NB4 (cell line): Measurements from ENCODE around the gene GAB3.

ENCODE experiments used
- DNase-seq: peaks from one replicate; pipeline ENCODE4 v3.0.0; 2010; ENCODE audit warnings: low read depth
- H3K4me3 ChIP-seq: one replicate; pipeline ENCODE4 v1.5.1; 2011; ENCODE audit warnings: mild to moderate bottlenecking, low read depth, low read length, moderate library complexity
- MYC ChIP-seq: IDR thresholded peaks from 2 replicates; pipeline ENCODE4 v1.6.1; 2011; ENCODE audit warnings: low read depth, low read length
- POLR2A ChIP-seq: IDR thresholded peaks from 2 replicates; pipeline ENCODE4 v1.6.1; 2011; ENCODE audit warnings: mild to moderate bottlenecking; ENCODE audit not compliant: insufficient read length; ENCODE audit errors: extremely low read depth
- TF ChIP-seq, protein P1 (sequence below): IDR thresholded peaks from one replicate; pipeline ENCODE4 v1.5.1; 2012; ENCODE audit warnings: low read depth, low read length
- TF ChIP-seq, protein P2 (sequence below): IDR thresholded peaks from 2 replicates; pipeline ENCODE4 v1.6.1; 2011; ENCODE audit warnings: low read depth, low read length

The GAB3 gene

DNA sequence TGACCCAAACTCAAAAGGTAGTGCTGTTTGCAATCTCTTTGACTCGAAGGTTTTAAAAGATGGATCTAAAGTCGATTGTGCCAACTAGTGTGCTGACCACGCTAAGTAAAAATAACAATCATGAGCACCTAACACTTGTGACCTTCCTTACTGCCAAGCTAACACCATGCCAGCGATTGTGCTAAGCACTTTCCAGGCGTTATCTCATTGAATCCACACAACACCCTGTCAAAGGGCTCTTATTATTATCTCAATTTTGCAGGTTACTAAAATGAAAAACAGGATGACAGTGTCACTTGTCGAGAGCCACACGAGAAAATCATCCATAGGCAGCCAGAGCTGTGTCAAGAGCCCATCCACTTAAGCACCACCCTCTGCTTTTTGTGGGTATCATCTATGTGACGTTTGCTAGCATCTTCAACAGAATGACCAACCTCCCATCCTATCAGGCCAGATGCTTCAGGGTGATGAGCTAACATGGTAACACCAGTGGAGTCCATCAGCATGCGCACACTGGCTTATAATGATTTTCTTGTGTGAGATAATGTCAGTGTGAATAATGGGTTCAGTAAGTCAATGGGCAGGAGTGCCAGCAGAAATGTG is 893 bp upstream of the GAB3 start:
- TF ChIP-seq, protein P1, sequence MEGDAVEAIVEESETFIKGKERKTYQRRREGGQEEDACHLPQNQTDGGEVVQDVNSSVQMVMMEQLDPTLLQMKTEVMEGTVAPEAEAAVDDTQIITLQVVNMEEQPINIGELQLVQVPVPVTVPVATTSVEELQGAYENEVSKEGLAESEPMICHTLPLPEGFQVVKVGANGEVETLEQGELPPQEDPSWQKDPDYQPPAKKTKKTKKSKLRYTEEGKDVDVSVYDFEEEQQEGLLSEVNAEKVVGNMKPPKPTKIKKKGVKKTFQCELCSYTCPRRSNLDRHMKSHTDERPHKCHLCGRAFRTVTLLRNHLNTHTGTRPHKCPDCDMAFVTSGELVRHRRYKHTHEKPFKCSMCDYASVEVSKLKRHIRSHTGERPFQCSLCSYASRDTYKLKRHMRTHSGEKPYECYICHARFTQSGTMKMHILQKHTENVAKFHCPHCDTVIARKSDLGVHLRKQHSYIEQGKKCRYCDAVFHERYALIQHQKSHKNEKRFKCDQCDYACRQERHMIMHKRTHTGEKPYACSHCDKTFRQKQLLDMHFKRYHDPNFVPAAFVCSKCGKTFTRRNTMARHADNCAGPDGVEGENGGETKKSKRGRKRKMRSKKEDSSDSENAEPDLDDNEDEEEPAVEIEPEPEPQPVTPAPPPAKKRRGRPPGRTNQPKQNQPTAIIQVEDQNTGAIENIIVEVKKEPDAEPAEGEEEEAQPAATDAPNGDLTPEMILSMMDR: no peak
- TF ChIP-seq POLR2A (no peak), MYC (no peak)
- TF ChIP-seq, protein P2, sequence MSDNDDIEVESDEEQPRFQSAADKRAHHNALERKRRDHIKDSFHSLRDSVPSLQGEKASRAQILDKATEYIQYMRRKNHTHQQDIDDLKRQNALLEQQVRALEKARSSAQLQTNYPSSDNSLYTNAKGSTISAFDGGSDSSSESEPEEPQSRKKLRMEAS: no peak
- DNase-seq: no peak
- peak overlapping the region; percentile 64 for H3K4me3 ChIP-seq

DNA sequence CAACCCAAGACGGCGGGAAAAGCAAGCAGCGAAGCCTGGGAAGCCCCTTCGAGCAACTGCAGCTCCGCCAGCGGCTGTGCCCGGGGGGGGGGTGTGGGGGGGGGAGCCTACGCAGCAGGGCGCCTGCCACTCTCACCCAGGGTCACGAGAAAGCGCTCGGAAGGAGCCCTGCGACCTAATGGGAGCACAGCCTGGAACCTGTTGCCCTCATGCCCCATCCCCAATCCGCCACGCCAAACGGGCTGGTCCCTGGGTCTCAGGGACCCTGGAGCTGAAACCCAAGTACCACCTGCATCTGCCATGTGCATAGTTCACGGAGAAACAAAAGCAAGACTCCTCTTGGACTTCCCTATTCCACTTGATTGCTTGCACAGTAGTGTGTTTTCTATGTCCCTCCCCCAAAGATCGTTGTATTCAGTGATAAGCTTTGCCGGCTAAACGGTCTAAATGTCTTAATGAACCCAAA is 359 bp upstream of the GAB3 start:
- TF ChIP-seq POLR2A (peak; percentile 13), MYC (peak; percentile 80)
- TF ChIP-seq, protein P1: no peak
- TF ChIP-seq, protein P2: peak; percentile 83
- DNase-seq: peak; percentile 74

DNA sequence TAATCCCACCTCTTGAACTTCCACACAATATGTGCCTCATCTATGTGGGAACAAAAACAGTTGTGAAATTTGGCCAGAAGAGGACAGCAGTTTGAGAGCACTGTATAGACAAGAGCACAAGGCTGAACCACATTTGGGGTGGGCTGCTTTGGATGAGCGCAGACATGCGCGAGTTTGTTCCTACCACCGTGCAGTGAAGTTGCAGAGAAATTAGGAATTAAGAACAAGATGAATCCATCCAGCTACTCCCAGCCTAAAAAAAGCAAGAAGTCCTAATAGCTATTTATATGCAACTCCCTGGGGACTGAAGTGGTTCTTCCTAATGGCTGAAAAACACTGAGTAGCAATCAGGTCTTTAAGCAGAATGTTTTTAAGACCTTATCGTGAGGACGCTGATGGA is 1.0 kb downstream of the GAB3 start:
- peak; percentile 51 for DNase-seq
- peak overlapping the region; percentile 72 for H3K4me3 ChIP-seq
- TF ChIP-seq, protein P2: no peak
- TF ChIP-seq MYC (no peak; the same call in 1 of the 2 replicates), POLR2A (no peak)
- TF ChIP-seq, protein P1: no peak

More for the DNA sequence above, 359 bp upstream of the GAB3 start:
- peak overlapping the region; percentile 64 for H3K4me3 ChIP-seq

DNA sequence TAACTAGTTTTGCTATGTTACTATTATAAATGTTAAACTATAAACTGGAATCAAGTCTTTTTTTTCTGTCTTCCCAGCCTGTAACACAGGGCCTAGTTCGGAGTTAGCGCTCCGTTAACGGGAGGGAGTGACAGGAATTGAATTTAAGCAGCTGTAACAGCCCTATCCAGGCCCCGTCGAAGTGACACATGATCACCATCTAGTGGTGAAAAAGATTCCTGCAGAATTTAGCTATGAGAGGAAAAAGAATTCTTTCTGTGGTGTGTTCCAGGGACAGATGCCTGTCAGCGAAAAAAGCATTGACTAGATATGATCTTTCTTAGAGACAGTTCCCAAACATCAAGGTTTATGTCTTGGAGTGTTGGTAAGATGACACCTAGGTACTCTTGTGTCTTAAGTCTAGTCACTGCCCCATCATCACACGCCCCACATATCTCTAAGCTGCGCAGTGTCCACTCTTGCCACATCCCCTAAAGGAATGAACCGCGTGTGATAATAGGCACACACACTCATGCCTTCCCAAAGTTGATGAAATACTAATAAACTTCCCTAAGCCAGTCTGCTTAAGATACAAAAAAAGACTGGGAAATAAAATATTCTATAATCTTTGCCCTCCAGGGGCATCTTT is 2.1 kb downstream of the GAB3 start:
- TF ChIP-seq, protein P1: peak; percentile 47
- no peak for TF ChIP-seq POLR2A
- TF ChIP-seq, protein P2: no peak
- TF ChIP-seq MYC: no peak
- DNase-seq: peak; percentile 76
- H3K4me3 ChIP-seq: peak overlapping the region; percentile 72

DNA sequence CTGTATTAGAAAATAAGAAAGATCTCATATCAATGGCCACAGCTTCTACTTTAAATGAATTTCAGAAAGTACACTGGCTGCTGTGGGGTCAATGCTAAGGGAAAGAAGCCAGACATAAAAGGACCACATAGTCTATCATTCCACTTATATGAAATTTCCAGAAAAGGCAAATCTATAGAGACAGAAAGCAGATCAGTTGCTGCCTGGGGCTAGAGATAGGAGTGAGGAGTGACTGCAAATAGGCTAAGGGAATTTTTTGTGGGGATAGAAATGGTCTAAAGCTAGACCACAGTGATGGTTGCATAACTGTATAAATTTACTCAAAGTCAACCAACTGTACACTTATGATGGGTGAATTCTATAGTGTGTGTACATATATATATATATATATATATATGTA is 8.3 kb downstream of the GAB3 start:
- TF ChIP-seq, protein P1: no peak
- TF ChIP-seq MYC (no peak), POLR2A (no peak)
- TF ChIP-seq, protein P2: no peak
- DNase-seq: no peak
- no peak overlapping the region for H3K4me3 ChIP-seq
